GM12878 (cell line): ENCODE results near the gene RASGEF1B. TPM values are rescaled to one million over a fixed set of nuclear protein-coding genes. Genes with fewer than 3 reads are reported as not detected.

ENCODE experiments used
- ATAC-seq: fragments of 200-7000 bp; cut with Tn5 transposase; 3 replicates; pipeline ENCODE4 v1.9.1; 2020; ENCODE audit warnings: mild to moderate bottlenecking, moderate library complexity
- BruUV-seq: library from RNA; stranded (reverse); fragments of 400-500 nt; replicated peaks from 2 replicates; lab custom pipeline; 2021; lab: Mats Ljungman, UMichigan
- CTCF ChIA-PET: fragments of 300-600 bp; sonication (Branson Sonifier 250); formaldehyde crosslinking; extraction: SDS; loops from one replicate; lab custom pipeline; 2021; ENCODE audit warnings: inconsistent platforms; lab: Yijun Ruan, JAX
- POLR2A ChIA-PET: fragments of 350-600 bp; formaldehyde crosslinking; extraction: SDS; loops from one replicate; lab custom pipeline; 2021; ENCODE audit warnings: inconsistent platforms; lab: Charles Lee
- RAD21 ChIA-PET: fragments of 300-600 bp; sonication (Branson Sonifier 250); formaldehyde crosslinking; loops from one replicate; lab custom pipeline; 2023; ENCODE audit warnings: antibody characterized with exemption; ENCODE audit not compliant: unreplicated experiment; lab: Charles Lee
- SMC1A ChIA-PET: fragments of 300-600 bp; sonication (Branson Sonifier 250); formaldehyde crosslinking; loops from one replicate; lab custom pipeline; 2023; ENCODE audit not compliant: unreplicated experiment, uncharacterized antibody; lab: Charles Lee
- DNase-seq: peaks from one replicate; pipeline ENCODE4 v3.0.0-alpha.2; 2011; ENCODE audit warnings: low read depth, low spot score
- FAIRE-seq: peaks from 3 replicates; lab custom pipeline; 2011; peaks lifted over from hg19 to GRCh38; lab: Jason Lieb, UNC
- H2AFZ ChIP-seq: 2 replicates; pipeline ENCODE4 v1.6.0; 2011; ENCODE audit warnings: low read depth, low read length, control low read depth; ENCODE audit not compliant: control insufficient read depth
- H3K27ac ChIP-seq: 2 replicates; pipeline ENCODE4 v1.5.1; 2011; ENCODE audit warnings: control low read depth; ENCODE audit not compliant: control insufficient read depth, insufficient read depth
- H3K27me3 ChIP-seq, 2 experiments: replicated peaks in 1 of 2; 2 replicates each; pipeline versions ENCODE4 v1.6.0 to v1.6.1; 2011; ENCODE audit warnings: low read length in 1 of 2; ENCODE audit not compliant: control insufficient read depth in 2 of 2, insufficient read depth in 2 of 2
- H3K36me3 ChIP-seq, 2 experiments: 2 replicates each; pipeline ENCODE4 v1.5.1; 2011; ENCODE audit warnings: low read length in 1 of 2; ENCODE audit not compliant: control insufficient read depth in 2 of 2, insufficient read depth in 2 of 2
- H3K4me1 ChIP-seq: 2 replicates; pipeline ENCODE4 v1.6.1; 2011; ENCODE audit warnings: mild to moderate bottlenecking, low read length, moderate library complexity, mixed read lengths; ENCODE audit not compliant: control insufficient read depth, insufficient read depth
- H3K4me2 ChIP-seq: 2 replicates; pipeline ENCODE4 v1.6.0; 2011; ENCODE audit warnings: control low read depth; ENCODE audit not compliant: control insufficient read depth, insufficient read depth
- H3K4me3 ChIP-seq: fragments of 200-600 bp; sonication (generic); 2 replicates; pipeline ENCODE4 v1.5.1; 2016
- H3K79me2 ChIP-seq: 2 replicates; pipeline ENCODE4 v1.6.0; 2011; ENCODE audit warnings: low read length; ENCODE audit not compliant: control insufficient read depth, insufficient read depth
- H3K9ac ChIP-seq: 2 replicates; pipeline ENCODE4 v1.8.0; 2011; ENCODE audit warnings: low read length, control low read depth, mixed read lengths; ENCODE audit not compliant: control insufficient read depth, insufficient read depth
- H3K9me3 ChIP-seq: replicated peaks from 3 replicates; pipeline ENCODE4 v1.5.1; 2011; ENCODE audit warnings: mild to moderate bottlenecking, low read length; ENCODE audit not compliant: control insufficient read depth, insufficient read depth
- H4K20me1 ChIP-seq: 2 replicates; pipeline ENCODE4 v1.6.0; 2011; ENCODE audit not compliant: control insufficient read depth, insufficient read depth
- ASH2L ChIP-seq: fragments of 300-600, 200-600 bp; sonication (generic); IDR thresholded peaks from 2 replicates; pipeline ENCODE4 v1.6.1; 2017; ENCODE audit warnings: low read depth, mild to moderate bottlenecking, borderline replicate concordance
- CEBPB ChIP-seq, 2 experiments: fragments of 150-350 bp in 1 of 2; IDR thresholded peaks; 2 replicates each; pipeline ENCODE4 v1.6.1; 2012 to 2014; ENCODE audit warnings: low read depth in 2 of 2, low read length in 2 of 2, borderline replicate concordance in 1 of 2, inconsistent platforms in 1 of 2
- CUX1 ChIP-seq: IDR thresholded peaks from 2 replicates; pipeline ENCODE4 v1.6.1; 2012; ENCODE audit warnings: improper control_type of control experiment, low read depth, low read length; ENCODE audit not compliant: insufficient replicate concordance
- EED ChIP-seq: sonication (generic); IDR thresholded peaks from 2 replicates; pipeline ENCODE4 v1.6.1; 2016; ENCODE audit warnings: antibody characterized with exemption, low read depth
- NFIC ChIP-seq: IDR thresholded peaks from 2 replicates; pipeline ENCODE4 v1.6.1; 2012; ENCODE audit warnings: low read depth, mild to moderate bottlenecking, inconsistent platforms, low read length, moderate library complexity
- NFXL1 ChIP-seq: fragments of 450-650 bp; IDR thresholded peaks from 2 replicates; pipeline ENCODE4 v1.6.1; 2017; ENCODE audit warnings: antibody characterized with exemption, mild to moderate bottlenecking, borderline replicate concordance
- TCF12 ChIP-seq: IDR thresholded peaks from 2 replicates; pipeline ENCODE4 v1.6.1; 2011; ENCODE audit warnings: low read depth, mild to moderate bottlenecking, low read length
- ZNF592 ChIP-seq: fragments of 450-650 bp; IDR thresholded peaks from 2 replicates; pipeline ENCODE4 v1.6.1; 2017; ENCODE audit warnings: mild to moderate bottlenecking, moderate library complexity
- WGBS: methylation state at CpG from one replicate; pipeline ENCODE4 v1.1.6; 2016; ENCODE audit warnings: low lambda C conversion rate; ENCODE audit not compliant: insufficient replicate concordance, insufficient coverage; ENCODE audit errors: missing lambda C conversion rate; 5-methylcytosine and 5-hydroxymethylcytosine counted together
- in situ Hi-C: fragments of 300-500 bp; cut with MboI; formaldehyde crosslinking; loops from 9 replicates; pipeline ENCODE4 v1.14.3; 2018; ENCODE audit warnings: mixed read lengths
- intact Hi-C: fragments of 100-400 bp; cut with micrococcal nuclease; formaldehyde crosslinking; loops from one replicate; pipeline ENCODE4 v1.14.2; 2022; ENCODE audit not compliant: unreplicated experiment
- polyA plus RNA-seq, 11 experiments: library from polyadenylated mRNA; depleted of rRNA in 4 of 11; unstranded in 6 of 11; stranded (reverse) in 5 of 11; fragments of >200 nt; fragmentation: Nextera tagmentation in 4 of 11; fragmentation: Illumina TruSeq in 1 of 11; extraction: Ambion mirVana in 4 of 11; extraction: Trizol in 1 of 11; gene quantifications; 1 replicate in 1 of 11; 2 replicates in 10 of 11; pipeline versions ENCODE4 v1.2.1 to v1.2.3, GENCODE V29; 2011 to 2016; ENCODE audit warnings: inconsistent platforms in 2 of 11, missing spikeins in 2 of 11, low read depth in 1 of 11
- total RNA-seq, 4 experiments: library from RNA; depleted of rRNA in 3 of 4; stranded (reverse); fragments of >200 nt in 3 of 4; fragmentation: Illumina TruSeq in 1 of 4; extraction: Trizol in 1 of 4; gene quantifications; 2 replicates each; pipeline versions ENCODE4 v1.2.1 to v1.2.3, GENCODE V29; 2013 to 2021

RASGEF1B gene
- total and polyA plus RNA-seq, 10 of the 15 experiments (the other 5 are each of a cell fraction or from before 2014, with no cell fraction given): 0.03 to 0.24 (median 0.10) TPM; not detected in 2

GRCh38 chr4:81392164-81392563, 79.5 kb downstream of the RASGEF1B start:
- SMC1A ChIA-PET: no interaction called here
- H3K27ac ChIP-seq: no peak overlapping the region
- H3K79me2 ChIP-seq: no peaks in the 10 kb centered on the region
- H3K9me3 ChIP-seq: no peaks in the 10 kb centered on the region
- no peak overlapping the region for H3K9ac ChIP-seq
- DNase-seq (no peak), FAIRE-seq (no peak), ATAC-seq (no peak)
- intact Hi-C loops (no loop called here), in situ Hi-C loops (no loop called here)
- POLR2A ChIA-PET: no interaction called here
- RAD21 ChIA-PET: no interaction called here
- TF ChIP-seq NFIC (no peak), CEBPB (IDR thresholded peaks at IDR 0.05; ENCODE audit: borderline replicate concordance in 1 of 2, low read depth in 2 of 2, low read length in 2 of 2) (no peak), ZNF592 (no peak), NFXL1 (no peak), TCF12 (no peak), ASH2L (no peak), CUX1 (no peak), EED (no peak)
- H3K4me3 ChIP-seq: no peak overlapping the region
- H4K20me1 ChIP-seq: no peaks in the 10 kb centered on the region
- no TSS peak for BruUV-seq
- CTCF ChIA-PET: no interaction called here
- WGBS: 8% methylated on average over 3 of the region's 3 CpGs
- no peak overlapping the region for H3K4me2 ChIP-seq
- H3K4me1 ChIP-seq: no peaks in the 10 kb centered on the region
- H3K27me3 ChIP-seq: no peaks in the 10 kb centered on the region
- no peak overlapping the region for H2AFZ ChIP-seq
- no peaks in the 10 kb centered on the region for H3K36me3 ChIP-seq
